ENCODE data around the gene TMPRSS9.

GRCh38 chr19:2457394-2458037 is 97.5 kb downstream of the TMPRSS9 start:
- no peak for TF ChIP-seq REST (IDR thresholded peaks at IDR 0.05; ENCODE audit: insufficient read depth in 1 of 2, low read depth in 2 of 2, low read length in 1 of 2)
- TF ChIP-seq CTCF (IDR thresholded peaks at IDR 0.05) = no peak
- no peak for TF ChIP-seq POLR2AphosphoS5 (IDR thresholded peaks at IDR 0.05; ENCODE audit: low read depth, low read length)
